H9 (cell line): ENCODE results near the gene TUBB6. TPM values are rescaled to one million over a fixed set of nuclear protein-coding genes. Genes with fewer than 3 reads are reported as not detected.

Experiments
- DNase-seq: peaks from one replicate; pipeline ENCODE4 v3.0.0-alpha.2; 2017
- H2AFZ ChIP-seq: one replicate; pipeline ENCODE4 v1.6.1; 2013; ENCODE audit warnings: mild to moderate bottlenecking, low read length, control low read depth, moderate library complexity
- H2AK5ac ChIP-seq: 2 replicates; pipeline ENCODE4 v1.6.1; 2013; ENCODE audit warnings: low read length, control low read depth, mixed read lengths; ENCODE audit not compliant: insufficient read length
- H2BK120ac ChIP-seq: one replicate; pipeline ENCODE4 v1.6.1; 2013; ENCODE audit warnings: low read depth, mild to moderate bottlenecking, low read length, control low read depth, inconsistent platforms; ENCODE audit not compliant: poor library complexity, severe bottlenecking
- H2BK12ac ChIP-seq: 2 replicates; pipeline ENCODE4 v1.6.1; 2013; ENCODE audit warnings: low read length, control low read depth, mixed read lengths, low read depth; ENCODE audit not compliant: insufficient read length
- H2BK15ac ChIP-seq: 2 replicates; pipeline ENCODE4 v1.6.1; 2013; ENCODE audit warnings: low read depth, low read length, control low read depth
- H2BK20ac ChIP-seq: one replicate; pipeline ENCODE4 v1.6.1; 2013; ENCODE audit warnings: low read depth, mild to moderate bottlenecking, low read length, control low read depth, inconsistent platforms; ENCODE audit not compliant: poor library complexity, severe bottlenecking
- H2BK5ac ChIP-seq: 2 replicates; pipeline ENCODE4 v1.6.1; 2013; ENCODE audit warnings: low read length, control low read depth, mixed read lengths; ENCODE audit not compliant: insufficient read length
- H3K14ac ChIP-seq: 2 replicates; pipeline ENCODE4 v1.6.1; 2013; ENCODE audit warnings: low read length, control low read depth; ENCODE audit not compliant: insufficient read depth
- H3K18ac ChIP-seq: 2 replicates; pipeline ENCODE4 v1.6.1; 2013; ENCODE audit warnings: low read depth, mild to moderate bottlenecking, mixed read lengths, low read length, control low read depth; ENCODE audit not compliant: insufficient read length
- H3K23ac ChIP-seq: 2 replicates; pipeline ENCODE4 v1.6.1; 2013; ENCODE audit warnings: low read length, control low read depth, mixed read lengths, low read depth; ENCODE audit not compliant: insufficient read length
- H3K23me2 ChIP-seq: 2 replicates; pipeline ENCODE4 v1.6.1; 2013; ENCODE audit warnings: low read depth, mild to moderate bottlenecking, mixed read lengths, low read length, control low read depth; ENCODE audit not compliant: insufficient read length, poor library complexity, severe bottlenecking
- H3K27ac ChIP-seq: 2 replicates; pipeline ENCODE4 v1.5.1; 2013; ENCODE audit warnings: low read length, control low read depth, mixed read lengths, low read depth; ENCODE audit not compliant: insufficient read length
- H3K27me3 ChIP-seq: 2 replicates; pipeline ENCODE4 v1.6.1; 2013; ENCODE audit warnings: low read length, control low read depth, inconsistent platforms; ENCODE audit not compliant: insufficient read depth
- H3K4ac ChIP-seq: 2 replicates; pipeline ENCODE4 v1.6.1; 2013; ENCODE audit warnings: low read depth, mild to moderate bottlenecking, control low read depth, inconsistent platforms, low read length, moderate library complexity
- H3K4me1 ChIP-seq: 2 replicates; pipeline ENCODE4 v1.6.1; 2013; ENCODE audit warnings: low read length, control low read depth, inconsistent platforms; ENCODE audit not compliant: insufficient read depth
- H3K4me2 ChIP-seq: 2 replicates; pipeline ENCODE4 v1.6.1; 2013; ENCODE audit warnings: low read length, control low read depth, mixed read lengths; ENCODE audit not compliant: insufficient read length, insufficient read depth
- H3K56ac ChIP-seq: 2 replicates; pipeline ENCODE4 v1.6.1; 2013; ENCODE audit warnings: low read depth, mild to moderate bottlenecking, mixed read lengths, low read length, control low read depth; ENCODE audit not compliant: insufficient read length
- H3K79me1 ChIP-seq: 2 replicates; pipeline ENCODE4 v1.6.1; 2013; ENCODE audit warnings: low read depth, mild to moderate bottlenecking, moderate library complexity, low read length, control low read depth, inconsistent platforms; ENCODE audit not compliant: insufficient read depth, poor library complexity, severe bottlenecking
- H3K79me2 ChIP-seq: 2 replicates; pipeline ENCODE4 v1.6.1; 2013; ENCODE audit warnings: low read length, control low read depth, inconsistent platforms; ENCODE audit not compliant: insufficient read depth
- H3K9ac ChIP-seq: 2 replicates; pipeline ENCODE4 v1.6.1; 2013; ENCODE audit warnings: low read length, control low read depth, mixed read lengths; ENCODE audit not compliant: insufficient read length; ENCODE audit errors: extremely low read depth
- H3K9me3 ChIP-seq: one replicate; pipeline ENCODE4 v1.6.1; 2013; ENCODE audit warnings: low read depth, low read length, inconsistent platforms; ENCODE audit not compliant: control insufficient read depth
- H3T11ph ChIP-seq: one replicate; pipeline ENCODE4 v1.6.1; 2013; ENCODE audit warnings: mild to moderate bottlenecking, low read length, control low read depth, inconsistent platforms
- H4K20me1 ChIP-seq: one replicate; pipeline ENCODE4 v1.6.1; 2013; ENCODE audit not compliant: control insufficient read depth, insufficient read length, insufficient read depth
- H4K5ac ChIP-seq: 2 replicates; pipeline ENCODE4 v1.6.1; 2013; ENCODE audit warnings: low read depth, mild to moderate bottlenecking, mixed read lengths, low read length, control low read depth; ENCODE audit not compliant: insufficient read length
- H4K8ac ChIP-seq: replicated peaks from 2 replicates; pipeline ENCODE4 v1.6.1; 2013; ENCODE audit warnings: low read length, control low read depth, mixed read lengths, low read depth; ENCODE audit not compliant: insufficient read length
- H4K91ac ChIP-seq: 2 replicates; pipeline ENCODE4 v1.6.1; 2013; ENCODE audit warnings: low read depth, mild to moderate bottlenecking, moderate library complexity, mixed read lengths, low read length, control low read depth; ENCODE audit not compliant: insufficient read length
- H3K27ac Mint-ChIP-seq, 3 experiments: 2 replicates in 2 of 3; 3 replicates in 1 of 3; pipeline ENCODE4 v1.8.0; 2020 to 2021; ENCODE audit warnings: mixed read lengths in 3 of 3, mild to moderate bottlenecking in 1 of 3, moderate library complexity in 1 of 3
- H3K27me3 Mint-ChIP-seq: 2 replicates; pipeline ENCODE4 v1.8.0; 2021; ENCODE audit warnings: low read depth, mild to moderate bottlenecking, moderate library complexity, mixed read lengths
- H3K36me3 Mint-ChIP-seq, 3 experiments: 2 replicates in 2 of 3; 3 replicates in 1 of 3; pipeline ENCODE4 v1.8.0; 2020 to 2021; ENCODE audit warnings: low read depth in 3 of 3, mixed read lengths in 3 of 3; ENCODE audit not compliant: insufficient read depth in 1 of 3
- H3K4me1 Mint-ChIP-seq, 2 experiments: 2 replicates each; pipeline ENCODE4 v1.8.0; 2020; ENCODE audit warnings: mixed read lengths in 2 of 2
- H3K4me3 Mint-ChIP-seq, 2 experiments: 2 replicates in 1 of 2; 3 replicates in 1 of 2; pipeline ENCODE4 v1.8.0; 2020 to 2021; ENCODE audit warnings: mild to moderate bottlenecking in 2 of 2, mixed read lengths in 2 of 2, moderate library complexity in 1 of 2
- H3K9me3 Mint-ChIP-seq, 2 experiments: 2 replicates in 1 of 2; 3 replicates in 1 of 2; pipeline ENCODE4 v1.8.0; 2020; ENCODE audit warnings: mild to moderate bottlenecking in 2 of 2, mixed read lengths in 2 of 2, moderate library complexity in 1 of 2
- CTCF ChIP-seq: fragments of 200-600 bp; sonication (generic); conservative IDR thresholded peaks from 3 replicates; pipeline ENCODE4 v1.8.0; 2021; ENCODE audit warnings: antibody characterized with exemption, mild to moderate bottlenecking
- WGBS: extraction: QIAGEN DNeasy Blood & Tissue Kit; methylation state at CpG from one replicate; pipeline ENCODE4 v1.1.7; 2013; ENCODE audit warnings: missing lambda C conversion rate, low lambda C conversion rate, mixed read lengths; ENCODE audit not compliant: insufficient read length; ENCODE audit errors: extremely low coverage; 5-methylcytosine and 5-hydroxymethylcytosine counted together
- total RNA-seq: library from RNA; stranded (reverse); gene quantifications from 2 replicates; pipeline ENCODE4 v1.2.1, GENCODE V29; 2021

Gene TUBB6
- total RNA-seq, 1 experiment from 2014 or later = 134 TPM

DNA sequence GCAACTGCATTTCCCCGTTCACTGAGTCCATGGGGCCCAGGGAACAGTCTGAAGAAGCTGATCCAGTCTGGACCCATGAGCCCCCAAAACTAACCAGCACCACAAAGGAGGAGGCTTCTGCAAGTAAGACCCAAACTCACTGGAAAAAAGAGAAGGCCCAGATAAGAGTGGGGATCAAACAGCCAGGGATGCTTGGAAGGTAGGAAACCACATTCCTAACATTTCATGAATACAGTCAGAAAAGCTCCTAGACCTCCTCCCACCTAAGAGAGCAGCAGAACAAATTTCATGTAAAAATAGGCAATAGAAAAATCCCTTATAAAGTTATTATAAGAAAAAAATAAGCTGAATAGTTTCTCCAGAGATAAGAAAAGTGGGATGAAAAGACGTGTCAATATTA lies 30.3 kb downstream of the TUBB6 start:
- no peaks in the 10 kb centered on the region for H3K79me1 ChIP-seq
- H2AFZ ChIP-seq = no peak overlapping the region
- H3T11ph ChIP-seq = no peak overlapping the region
- H3K9ac ChIP-seq = no peak overlapping the region
- H3K4me2 ChIP-seq = no peak overlapping the region
- H4K20me1 ChIP-seq = no peaks in the 10 kb centered on the region
- H3K27me3 ChIP-seq = no peaks in the 10 kb centered on the region
- no peak for TF ChIP-seq CTCF
- Mint-ChIP-seq H3K9me3 (peaks cover 0 to 5% of the 10 kb centered on the region in 2 experiments; a peak in 2 of 5 replicates), H3K27me3 (no peaks in the 10 kb centered on the region), H3K4me1 (peaks cover 50 to 55% of the 10 kb centered on the region in 2 experiments), H3K4me3 (peak overlapping the region in 1 of 2 experiments; percentile 13; a peak in 1 of 5 replicates), H3K36me3 (peaks cover 32 to 43% (median 40%) of the 10 kb centered on the region in 3 experiments), H3K27ac (peak overlapping the region; percentile 82 to 94 (median 93))
- H4K8ac ChIP-seq = no peak overlapping the region
- no peak overlapping the region for H4K91ac ChIP-seq
- no peak overlapping the region for H2BK15ac ChIP-seq
- no peak overlapping the region for H2AK5ac ChIP-seq
- no peak for DNase-seq
- H3K9me3 ChIP-seq = no peaks in the 10 kb centered on the region
- peaks cover 33% of the 10 kb centered on the region; the same call in 1 of the 2 replicates for H3K4me1 ChIP-seq
- H3K56ac ChIP-seq = no peak overlapping the region
- no CpG with 5 or more reads among the region's 2 CpGs for WGBS
- no peak overlapping the region for H3K18ac ChIP-seq
- no peaks in the 10 kb centered on the region for H3K23me2 ChIP-seq
- no peak overlapping the region for H2BK20ac ChIP-seq
- no peak overlapping the region for H3K4ac ChIP-seq
- H3K23ac ChIP-seq = no peak overlapping the region
- H2BK5ac ChIP-seq = no peak overlapping the region
- H3K79me2 ChIP-seq = no peaks in the 10 kb centered on the region
- no peak overlapping the region for H3K14ac ChIP-seq
- H2BK120ac ChIP-seq = no peak overlapping the region
- no peak overlapping the region for H4K5ac ChIP-seq
- no peak overlapping the region for H3K27ac ChIP-seq
- no peak overlapping the region for H2BK12ac ChIP-seq
